GM23248 (cell line): ENCODE data around the gene CTNNAL1. TPM values are rescaled to one million over a fixed set of nuclear protein-coding genes. Genes with fewer than 3 reads are reported as not detected.

Experiments
- DNase-seq: peaks from one replicate; pipeline ENCODE4 v3.0.0-alpha.2; 2015
- H2AFZ ChIP-seq: fragments of 200-600 bp; sonication (generic); 2 replicates; pipeline ENCODE4 v1.6.1; 2016; ENCODE audit warnings: antibody characterized with exemption
- H3F3A ChIP-seq: fragments of 200-600 bp; sonication (generic); 2 replicates; pipeline ENCODE4 v1.6.1; 2016; ENCODE audit warnings: mild to moderate bottlenecking, antibody characterized with exemption, mixed run types; ENCODE audit not compliant: insufficient read depth
- H3K27ac ChIP-seq: fragments of 200-600 bp; sonication (generic); 2 replicates; pipeline ENCODE4 v1.5.1; 2016; ENCODE audit warnings: mild to moderate bottlenecking
- H3K27me3 ChIP-seq: fragments of 200-600 bp; sonication (generic); replicated peaks from 2 replicates; pipeline ENCODE4 v1.6.1; 2016; ENCODE audit warnings: mild to moderate bottlenecking; ENCODE audit not compliant: insufficient read depth
- H3K36me3 ChIP-seq: fragments of 200-600 bp; sonication (generic); 2 replicates; pipeline ENCODE4 v1.6.1; 2016; ENCODE audit warnings: low read depth, mild to moderate bottlenecking
- H3K4me1 ChIP-seq: fragments of 200-600 bp; sonication (generic); 2 replicates; pipeline ENCODE4 v1.6.1; 2016; ENCODE audit warnings: mild to moderate bottlenecking; ENCODE audit not compliant: insufficient read depth
- H3K4me2 ChIP-seq: fragments of 200-600 bp; sonication (generic); one replicate; pipeline ENCODE4 v1.6.1; 2016; ENCODE audit warnings: mild to moderate bottlenecking; ENCODE audit not compliant: unreplicated experiment
- H3K4me3 ChIP-seq: fragments of 200-600 bp; sonication (generic); 2 replicates; pipeline ENCODE4 v1.5.1; 2016; ENCODE audit warnings: mild to moderate bottlenecking
- H3K79me2 ChIP-seq: fragments of 200-600 bp; sonication (generic); 2 replicates; pipeline ENCODE4 v1.6.1; 2016; ENCODE audit warnings: mild to moderate bottlenecking; ENCODE audit not compliant: insufficient read depth
- H3K9ac ChIP-seq: fragments of 200-600 bp; sonication (generic); 2 replicates; pipeline ENCODE4 v1.6.1; 2016; ENCODE audit warnings: mild to moderate bottlenecking
- H3K9me2 ChIP-seq: fragments of 200-600 bp; sonication (generic); 2 replicates; pipeline ENCODE4 v1.6.1; 2016; ENCODE audit warnings: mixed run types, mild to moderate bottlenecking, moderate library complexity; ENCODE audit not compliant: insufficient read depth
- H3K9me3 ChIP-seq: fragments of 200-600 bp; sonication (generic); one replicate; pipeline ENCODE4 v1.6.1; 2017; ENCODE audit warnings: low read depth
- H4K20me1 ChIP-seq: fragments of 200-600 bp; sonication (generic); 2 replicates; pipeline ENCODE4 v1.6.0; 2016; ENCODE audit not compliant: insufficient read depth
- EZH2 ChIP-seq: fragments of 200-600 bp; sonication (generic); IDR thresholded peaks from 2 replicates; pipeline ENCODE4 v1.6.1; 2018; ENCODE audit warnings: antibody characterized with exemption, mild to moderate bottlenecking; ENCODE audit not compliant: insufficient read depth, poor library complexity, severe bottlenecking
- EZH2phosphoT487 ChIP-seq: fragments of 200-600 bp; sonication (generic); IDR thresholded peaks from 2 replicates; pipeline ENCODE4 v1.6.1; 2018; ENCODE audit warnings: antibody characterized with exemption, moderate library complexity, mild to moderate bottlenecking, low read depth; ENCODE audit not compliant: insufficient read depth
- WGBS, 2 experiments: methylation state at CpG; one replicate each; pipeline ENCODE4 v1.1.6; 2015 to 2017; ENCODE audit warnings: low lambda C conversion rate in 2 of 2, low coverage in 1 of 2; ENCODE audit errors: missing lambda C conversion rate in 2 of 2; 5-methylcytosine and 5-hydroxymethylcytosine counted together
- in situ Hi-C: fragments of 300-500 bp; cut with MboI; formaldehyde crosslinking; loops from 2 replicates; pipeline ENCODE4 v1.15.0; 2020
- polyA plus RNA-seq: library from polyadenylated mRNA; unstranded; fragments of >200 nt; fragmentation: Nextera tagmentation; extraction: Ambion mirVana; gene quantifications from 2 replicates; pipeline ENCODE4 v1.2.1, GENCODE V29; 2016
- total RNA-seq: library from RNA; depleted of rRNA; stranded (reverse); fragments of >200 nt; shearing (Covaris generic); gene quantifications from 2 replicates; pipeline ENCODE4 v1.2.3, GENCODE V29; 2014

Gene CTNNAL1
- total and polyA plus RNA-seq, 2 experiments from 2014 or later = 97.9 to 119 TPM

- TF ChIP-seq EZH2phosphoT487 = no peak
- no peak for TF ChIP-seq EZH2
- no peak overlapping the region for H3K4me3 ChIP-seq
- 58 to 61% methylated on average over 2 of the region's 2 CpGs for WGBS, 2 experiments
- H3K4me2 ChIP-seq = no peak overlapping the region
- in situ Hi-C loops = no loop called here
- H3K27me3 ChIP-seq = no peaks in the 10 kb centered on the region
- no peaks in the 10 kb centered on the region for H3K36me3 ChIP-seq
- no peak overlapping the region for H3K27ac ChIP-seq
- no peaks in the 10 kb centered on the region for H3K9me2 ChIP-seq
- no peaks in the 10 kb centered on the region for H3K9me3 ChIP-seq
- no peaks in the 10 kb centered on the region; the same call in 1 of the 2 replicates for H3K79me2 ChIP-seq
- peaks cover 8% of the 10 kb centered on the region; the same call in 1 of the 2 replicates for H3F3A ChIP-seq
- H4K20me1 ChIP-seq = no peaks in the 10 kb centered on the region
- H3K4me1 ChIP-seq = no peaks in the 10 kb centered on the region
- no peak overlapping the region for H2AFZ ChIP-seq
- DNase-seq = no peak
- no peak overlapping the region for H3K9ac ChIP-seq
Observed at GRCh38 chr9:109027176-109027575, 13.9 kb upstream of the CTNNAL1 start.

DNA sequence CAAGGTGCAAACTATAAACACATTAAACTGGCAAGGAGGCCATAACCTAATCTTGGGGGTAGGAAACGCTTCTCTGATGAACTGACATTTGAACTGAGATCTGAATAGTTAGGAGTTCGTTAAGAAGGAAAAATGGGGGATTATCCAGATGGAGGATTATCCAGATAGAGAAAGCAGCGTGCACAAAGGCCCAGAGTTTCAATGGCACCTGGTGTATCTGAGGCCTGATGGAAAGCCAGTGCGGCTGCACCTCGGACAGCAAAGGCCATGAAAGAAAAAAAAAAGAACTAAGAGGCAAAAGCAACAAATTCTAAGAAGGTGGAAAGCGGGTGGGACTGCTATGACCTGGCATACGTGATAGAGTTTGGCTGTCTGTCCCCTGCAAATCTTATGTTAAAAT is 13.0 kb upstream of the CTNNAL1 start:
- H3K4me3 ChIP-seq = no peak overlapping the region
- no peak overlapping the region for H3K9ac ChIP-seq
- H3K9me2 ChIP-seq = no peaks in the 10 kb centered on the region
- no peaks in the 10 kb centered on the region for H3K9me3 ChIP-seq
- no peak for DNase-seq
- H3K4me2 ChIP-seq = no peak overlapping the region
- no peaks in the 10 kb centered on the region for H3K4me1 ChIP-seq
- no peak overlapping the region for H2AFZ ChIP-seq
- 99% methylated on average over 7 of the region's 7 CpGs for WGBS, 2 experiments
- H3K27me3 ChIP-seq = no peaks in the 10 kb centered on the region
- peaks cover 5% of the 10 kb centered on the region; the same call in 1 of the 2 replicates for H3F3A ChIP-seq
- in situ Hi-C loops = no loop called here
- H3K36me3 ChIP-seq = no peaks in the 10 kb centered on the region
- no peaks in the 10 kb centered on the region; the same call in 1 of the 2 replicates for H3K79me2 ChIP-seq
- no peak overlapping the region for H3K27ac ChIP-seq
- TF ChIP-seq EZH2 = no peak
- no peak for TF ChIP-seq EZH2phosphoT487
- no peaks in the 10 kb centered on the region for H4K20me1 ChIP-seq

- Histone ChIP-seq H3K4me2 (no peak overlapping the region), H2AFZ (no peak overlapping the region), H3K9me2 (no peaks in the 10 kb centered on the region), H3K27me3 (no peaks in the 10 kb centered on the region), H3K36me3 (peaks cover 7% of the 10 kb centered on the region; the same call in 1 of the 2 replicates), H3K4me3 (no peak overlapping the region), H3K9ac (no peak overlapping the region), H3F3A (no peaks in the 10 kb centered on the region), H3K4me1 (no peaks in the 10 kb centered on the region), H3K79me2 (no peaks in the 10 kb centered on the region; the same call in 1 of the 2 replicates), H3K9me3 (no peaks in the 10 kb centered on the region), H3K27ac (no peak overlapping the region), H4K20me1 (no peaks in the 10 kb centered on the region)
- in situ Hi-C loops = no loop called here
- DNase-seq = no peak
- TF ChIP-seq EZH2phosphoT487 (no peak), EZH2 (no peak)
Observed at GRCh38 chr9:109022873-109023272, 9.6 kb upstream of the CTNNAL1 start.

GRCh38 chr9:109020581-109021511 is 7.5 kb upstream of the CTNNAL1 start:
- in situ Hi-C loops = no loop called here
- Histone ChIP-seq H3K4me3 (no peak overlapping the region), H3K36me3 (peaks cover 7% of the 10 kb centered on the region; the same call in 1 of the 2 replicates), H3K4me1 (no peaks in the 10 kb centered on the region), H3K9ac (no peak overlapping the region), H4K20me1 (no peaks in the 10 kb centered on the region), H3F3A (0 out of 2 replicates have a peak, but pooled peaks cover 3% of the 10 kb centered on the region), H3K79me2 (no peaks in the 10 kb centered on the region), H3K27ac (no peak overlapping the region), H3K9me2 (no peaks in the 10 kb centered on the region), H3K4me2 (no peak overlapping the region), H3K27me3 (no peaks in the 10 kb centered on the region), H3K9me3 (no peaks in the 10 kb centered on the region), H2AFZ (no peak overlapping the region)
- DNase-seq = no peak
- WGBS, 2 experiments = 94 to 97% methylated on average over 6 of the region's 6 CpGs
- TF ChIP-seq EZH2phosphoT487 = no peak
- no peak for TF ChIP-seq EZH2
